HK-2 (cell line): ENCODE data around the gene PLAC9.
"Not testable (repeated sequence)": the region's sequence is repeated elsewhere in the genome, so short reads cannot be mapped to it uniquely, and the experiment has no call there.

Experiments used
- DNase-seq: peaks from one replicate; pipeline ENCODE4 v3.0.0-alpha.2; 2018; ENCODE audit not compliant: unreplicated experiment

The PLAC9 gene, protein sequence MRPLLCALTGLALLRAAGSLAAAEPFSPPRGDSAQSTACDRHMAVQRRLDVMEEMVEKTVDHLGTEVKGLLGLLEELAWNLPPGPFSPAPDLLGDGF

DNA sequence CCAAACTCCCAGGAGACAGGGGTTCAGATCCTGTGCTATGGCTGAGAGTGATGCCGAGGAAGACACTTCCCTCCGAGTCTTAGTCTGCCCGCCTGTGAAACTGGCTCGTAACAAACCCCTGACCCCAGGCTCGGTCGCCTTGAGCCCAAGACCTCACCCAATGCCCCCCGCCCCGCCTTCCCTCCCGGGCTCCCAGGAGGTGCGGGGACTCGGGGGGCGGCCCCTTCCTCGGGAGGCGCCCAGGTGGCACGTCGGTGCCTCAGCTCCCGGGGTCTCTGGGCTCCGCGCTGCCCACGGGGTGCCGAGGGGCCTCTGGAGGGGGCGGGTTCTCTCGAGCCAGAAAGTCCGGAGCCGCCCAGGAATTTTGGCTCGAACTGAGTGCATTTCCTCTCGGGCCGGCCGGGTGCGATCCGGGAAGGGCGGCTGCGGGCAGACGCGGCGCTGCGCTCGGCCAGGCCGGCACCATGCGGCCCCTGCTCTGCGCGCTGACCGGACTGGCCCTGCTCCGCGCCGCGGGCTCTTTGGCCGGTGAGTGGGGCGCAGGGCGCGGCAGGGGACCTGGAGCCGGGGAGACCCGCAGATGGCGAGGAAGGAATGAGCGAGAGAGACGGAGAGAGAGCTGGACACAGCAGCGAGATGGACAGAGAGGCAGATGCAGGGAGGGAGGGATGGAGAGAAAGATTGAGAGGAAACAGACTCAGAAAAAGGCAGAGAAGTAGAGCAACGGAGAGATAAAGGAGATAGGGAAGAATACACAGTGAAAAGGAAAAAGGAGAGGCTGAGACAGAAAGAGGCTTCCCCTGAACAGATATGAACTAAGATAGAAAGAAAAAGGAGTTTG, at the start of gene PLAC9:
Gene PLAC9 (plus strand): TSS at position 432 of the 841 bp plus-strand sequence. CDS start 33 bp downstream, at position 465.
- no peak for DNase-seq

DNA sequence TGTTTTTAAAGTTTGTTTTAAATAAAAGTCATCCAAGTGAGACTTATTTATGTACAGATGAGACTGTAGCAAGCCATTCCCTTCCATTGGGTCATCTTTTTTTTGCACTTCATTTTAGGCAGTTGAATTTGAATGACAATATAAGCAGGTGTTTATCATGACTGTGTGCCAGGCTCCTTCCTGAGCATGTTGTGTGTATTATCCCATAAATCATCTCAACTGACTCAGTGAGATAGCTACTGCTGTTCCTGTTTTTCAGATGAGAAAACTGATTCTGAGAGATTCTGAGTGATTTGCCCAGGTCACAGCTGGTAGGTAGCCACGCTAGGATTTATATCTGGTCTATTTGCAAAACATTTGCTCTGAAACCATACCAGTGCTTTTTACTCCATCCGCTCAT, 42.4 kb upstream of the PLAC9 start:
- DNase-seq = no peak

DNA sequence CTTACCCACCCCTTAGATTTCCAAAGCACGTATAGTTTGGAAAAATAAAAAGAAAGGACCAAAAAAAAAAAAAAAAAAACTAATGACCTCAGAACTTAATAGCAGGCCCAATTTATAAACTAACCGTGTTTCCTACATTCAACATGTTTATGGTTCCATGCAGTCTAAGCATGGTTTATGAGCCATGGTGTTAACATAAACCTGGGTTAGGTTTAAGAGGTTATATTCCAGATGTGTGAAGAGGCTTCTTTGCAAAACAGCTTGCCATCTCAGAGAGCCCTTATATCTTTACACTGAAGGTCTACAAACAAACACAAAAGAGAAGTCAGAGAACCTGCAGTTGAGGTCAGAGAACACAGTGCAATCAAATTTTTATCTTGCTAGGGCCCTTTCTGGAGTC, 38.3 kb upstream of the PLAC9 start:
- no peak for DNase-seq

DNA sequence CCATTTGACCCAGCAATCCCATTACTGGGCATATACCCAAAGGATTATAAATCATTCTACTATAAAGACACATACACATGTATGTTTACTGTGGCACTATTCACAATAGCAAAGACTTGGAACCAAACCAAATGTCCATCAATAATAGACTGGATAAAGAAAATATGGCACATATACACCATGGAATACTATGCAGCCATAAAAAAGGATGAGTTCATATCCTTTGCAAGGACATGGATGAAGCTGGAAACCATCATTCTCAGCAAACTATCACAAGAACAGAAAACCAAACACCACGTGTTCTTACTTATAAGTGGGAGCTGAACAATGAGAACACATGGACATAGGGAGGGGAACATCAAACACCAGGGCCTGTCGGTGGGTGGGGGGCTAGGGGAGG, 34.3 kb upstream of the PLAC9 start:
- not testable (repeated sequence) for DNase-seq

DNA sequence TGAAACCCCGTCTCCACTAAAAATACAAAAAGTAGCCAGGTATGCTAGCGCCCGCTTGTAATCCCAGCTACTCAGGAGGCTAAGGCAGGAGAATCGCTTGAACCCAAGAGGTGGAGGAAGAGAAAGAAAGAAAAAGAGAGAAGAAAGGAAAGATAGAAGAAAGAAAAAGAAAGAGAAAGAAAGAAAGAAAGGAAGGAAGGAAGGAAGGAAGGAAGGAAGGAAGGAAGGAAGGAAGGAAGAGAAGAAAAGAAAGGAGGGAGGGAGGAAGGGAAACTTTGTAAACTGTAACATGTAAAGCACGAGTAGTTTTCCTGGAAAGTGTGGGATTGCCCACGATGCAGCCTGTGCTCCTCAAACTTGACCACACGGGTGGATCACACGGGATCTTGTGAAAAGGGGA, 33.2 kb upstream of the PLAC9 start:
- not testable (repeated sequence) for DNase-seq

DNA sequence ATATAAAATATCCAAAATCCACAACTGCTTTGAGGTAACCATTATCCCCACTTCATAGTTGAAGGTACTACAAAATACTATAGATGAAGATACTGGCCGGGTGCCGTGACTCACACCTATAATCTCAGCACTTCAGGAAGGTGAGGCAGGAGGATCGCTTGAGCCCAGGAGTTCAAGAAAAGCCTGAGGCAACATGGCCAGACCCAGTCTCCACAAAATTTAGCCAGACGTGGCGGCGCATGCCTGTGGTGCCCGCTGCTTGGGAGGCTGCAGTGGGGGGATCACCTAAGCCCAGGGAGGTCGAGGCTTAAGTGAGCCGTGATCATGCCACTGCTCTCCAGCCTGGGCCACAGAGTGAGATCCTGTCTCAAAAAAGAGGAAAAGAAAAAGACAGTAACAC, 32.4 kb upstream of the PLAC9 start:
- DNase-seq = no peak

DNA sequence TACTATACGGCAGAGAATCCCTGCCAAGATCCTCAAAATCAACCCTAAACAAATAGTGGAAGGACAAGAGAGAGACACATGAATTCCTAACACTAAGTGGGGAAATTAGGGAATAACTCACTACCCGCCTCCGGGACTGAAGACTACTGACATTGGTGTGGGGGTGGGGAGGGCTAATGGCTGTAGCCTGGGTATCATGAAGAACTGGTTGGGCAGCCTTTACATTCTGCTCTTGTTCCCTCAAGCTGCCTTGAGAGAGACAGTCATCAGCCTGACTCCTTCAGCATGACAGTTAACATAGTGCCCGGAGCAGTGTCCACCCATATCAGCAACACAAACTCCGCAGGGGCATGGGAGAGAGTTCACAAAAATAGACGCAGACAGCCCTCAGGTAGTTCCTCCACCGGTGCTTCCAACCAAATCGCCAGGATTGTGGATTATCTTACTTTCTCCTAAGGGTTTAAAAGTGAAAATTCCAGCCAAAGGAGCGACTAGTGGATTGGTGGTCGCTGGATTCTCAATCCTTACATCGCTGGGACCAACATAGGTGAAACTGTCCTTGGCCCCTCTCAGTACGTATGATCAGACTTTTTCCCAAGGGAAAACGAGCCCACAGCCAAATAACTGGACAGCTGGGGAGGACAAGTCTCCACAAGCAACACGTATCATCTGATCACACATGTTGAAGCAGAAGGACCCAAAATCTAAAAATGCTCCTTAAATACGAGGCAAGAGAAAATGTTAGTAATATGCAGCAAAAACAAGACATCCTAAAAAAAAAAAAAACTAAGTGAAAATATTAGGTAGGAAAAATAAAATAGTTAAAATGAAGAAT, 31.5 kb upstream of the PLAC9 start:
- no peak for DNase-seq

DNA sequence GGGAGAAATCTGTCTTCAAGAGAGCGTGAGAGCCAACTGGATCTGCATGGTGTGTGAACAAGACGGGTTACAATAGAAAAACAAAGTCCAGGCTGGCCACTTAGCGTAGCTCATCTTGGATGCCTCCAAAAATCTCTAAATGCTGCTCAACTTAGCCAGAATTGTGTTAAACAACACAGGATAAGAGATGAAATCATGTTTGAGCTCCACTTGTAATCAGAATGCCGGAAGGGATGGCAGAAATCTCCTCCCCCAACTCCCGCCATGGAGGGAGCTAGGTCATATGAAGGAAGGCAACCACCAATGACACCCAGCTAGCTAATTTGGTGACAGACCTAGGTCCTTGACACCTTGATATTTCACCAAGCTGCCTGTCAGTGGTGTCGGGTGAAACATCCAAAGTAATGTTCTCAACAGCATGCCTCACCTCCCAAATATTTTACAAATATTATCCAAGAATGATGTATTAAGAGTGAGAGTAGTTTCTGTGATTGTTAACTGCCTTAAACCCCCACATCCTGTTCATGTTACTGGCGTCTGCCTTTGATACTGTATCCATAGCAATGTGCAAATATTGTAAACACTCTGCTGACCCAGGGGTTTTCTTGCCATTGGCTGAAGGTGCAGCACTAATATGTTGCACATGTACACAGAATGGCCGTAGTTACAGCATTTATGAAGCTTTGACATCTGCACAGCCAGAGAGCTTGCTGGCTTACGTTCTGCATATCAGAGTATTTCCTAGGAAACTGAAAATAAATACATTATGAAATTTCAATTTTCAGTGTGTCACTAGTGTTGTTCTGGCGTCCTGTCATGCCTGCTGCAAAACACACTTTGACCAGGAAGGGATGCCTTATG, 28.2 kb upstream of the PLAC9 start:
- no peak for DNase-seq

DNA sequence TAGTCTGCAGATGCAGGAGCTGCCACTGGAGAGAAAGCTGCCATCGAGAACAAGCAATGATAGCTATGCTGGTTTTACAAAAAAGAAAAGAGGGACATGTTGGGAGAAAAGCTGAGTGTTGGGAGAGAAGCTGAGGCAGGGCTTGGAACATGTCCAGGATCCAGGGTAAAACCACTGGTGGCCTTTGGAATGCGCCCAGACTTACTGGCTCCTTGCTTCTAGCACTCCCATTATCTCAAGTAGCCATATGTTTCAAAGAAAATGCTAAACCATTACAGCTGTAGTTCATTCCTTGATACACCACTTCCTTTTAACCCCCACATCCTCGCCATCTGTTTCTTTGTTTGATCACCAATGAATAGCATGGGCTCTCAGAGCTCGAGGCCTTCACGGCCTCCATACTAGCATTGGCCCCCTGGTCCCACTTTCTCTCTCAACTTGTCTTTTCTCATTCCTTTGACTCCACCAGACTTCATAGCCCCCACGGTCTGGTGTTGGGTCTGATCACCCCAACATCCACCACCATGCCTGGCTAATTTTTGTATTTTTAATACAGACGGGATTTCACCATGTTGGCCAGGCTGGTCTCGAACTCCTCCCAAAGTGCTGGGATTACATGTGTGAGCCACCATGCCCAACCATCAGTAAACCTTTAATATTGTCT, 23.8 kb upstream of the PLAC9 start:
- no peak for DNase-seq

DNA sequence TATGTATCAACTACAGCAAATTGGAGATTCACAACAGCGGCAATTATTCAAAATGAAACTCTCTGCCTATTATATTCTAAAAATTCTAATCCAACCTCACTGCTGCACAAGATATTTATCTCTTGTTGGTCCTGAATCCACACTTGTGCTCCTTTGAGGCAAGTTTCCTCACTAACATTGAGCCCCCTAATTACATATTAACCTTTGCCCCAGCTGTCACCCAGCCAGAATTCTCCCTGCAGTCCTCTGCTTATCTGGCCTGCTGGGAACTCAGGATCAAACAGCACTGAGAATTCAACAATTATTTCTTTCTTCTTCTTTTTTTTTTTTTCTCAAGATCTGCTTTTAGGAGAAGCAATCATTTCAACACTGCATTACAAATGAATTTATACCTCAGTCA, 21.5 kb upstream of the PLAC9 start:
- DNase-seq = no peak

DNA sequence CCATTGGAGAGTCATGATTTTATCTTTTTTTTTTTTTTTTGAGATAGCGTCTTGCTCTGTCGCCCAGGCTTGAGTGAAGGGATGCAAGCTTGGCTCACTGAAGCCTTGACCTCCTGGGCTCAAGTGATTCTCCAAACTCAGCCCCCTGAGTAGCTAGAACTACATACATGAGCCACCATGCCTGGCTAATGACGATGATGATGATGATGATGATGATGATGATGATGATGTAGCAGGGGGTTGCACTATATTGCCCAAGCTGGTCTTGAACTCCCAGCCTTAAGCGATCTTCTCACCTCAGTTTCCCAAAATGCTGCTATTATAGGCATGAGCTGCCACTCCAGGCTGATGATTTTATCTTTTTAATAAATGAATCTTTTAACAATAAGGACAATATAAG, 13.9 kb upstream of the PLAC9 start:
- DNase-seq = no peak

DNA sequence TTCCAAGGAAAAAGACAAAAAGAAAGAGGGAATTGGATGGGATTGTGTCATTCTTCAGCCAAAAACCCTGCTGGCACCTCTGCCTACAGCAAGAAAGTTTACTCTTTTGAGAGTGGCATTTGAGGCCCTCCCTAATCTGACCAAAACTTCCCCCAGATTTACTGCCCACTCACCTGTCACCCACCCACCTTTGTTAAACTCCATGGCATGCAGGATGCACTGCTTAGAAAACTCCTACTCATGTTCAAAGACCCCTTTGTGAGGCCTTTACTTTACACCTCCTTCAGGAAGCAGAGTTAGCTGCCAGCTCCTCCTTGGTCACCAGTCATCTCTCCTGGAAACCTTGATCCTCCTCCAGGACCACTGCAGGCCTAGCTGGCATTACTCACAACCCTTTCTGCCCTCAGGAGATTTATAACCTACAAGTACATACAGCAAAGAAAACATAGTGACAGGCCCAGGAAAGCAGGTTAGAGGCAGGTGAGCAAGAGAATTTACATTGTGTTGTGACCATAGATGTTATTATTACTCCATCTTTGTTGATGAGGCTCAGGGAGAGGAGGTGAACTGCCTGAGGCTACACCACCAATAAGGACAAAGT, 10.3 kb upstream of the PLAC9 start:
- no peak for DNase-seq

DNA sequence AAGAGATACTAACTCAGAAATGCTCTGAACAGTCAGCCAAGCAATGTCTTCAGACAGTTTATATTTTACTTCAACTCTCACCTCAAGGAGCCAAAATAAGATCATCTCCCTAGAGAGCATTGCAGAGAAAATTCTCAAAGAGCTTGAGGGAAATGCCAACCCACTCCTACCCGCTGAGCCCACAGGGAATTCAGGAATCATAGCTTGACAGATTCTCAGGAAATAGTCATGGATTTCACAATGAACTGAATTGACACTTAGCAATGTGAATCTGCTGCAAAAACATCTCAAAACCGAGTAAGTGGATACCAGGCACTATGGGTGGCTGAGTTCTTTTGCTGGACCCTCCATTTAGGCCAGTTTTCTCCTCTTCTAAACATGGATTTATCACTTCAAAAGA, 9.8 kb upstream of the PLAC9 start:
- no peak for DNase-seq

DNA sequence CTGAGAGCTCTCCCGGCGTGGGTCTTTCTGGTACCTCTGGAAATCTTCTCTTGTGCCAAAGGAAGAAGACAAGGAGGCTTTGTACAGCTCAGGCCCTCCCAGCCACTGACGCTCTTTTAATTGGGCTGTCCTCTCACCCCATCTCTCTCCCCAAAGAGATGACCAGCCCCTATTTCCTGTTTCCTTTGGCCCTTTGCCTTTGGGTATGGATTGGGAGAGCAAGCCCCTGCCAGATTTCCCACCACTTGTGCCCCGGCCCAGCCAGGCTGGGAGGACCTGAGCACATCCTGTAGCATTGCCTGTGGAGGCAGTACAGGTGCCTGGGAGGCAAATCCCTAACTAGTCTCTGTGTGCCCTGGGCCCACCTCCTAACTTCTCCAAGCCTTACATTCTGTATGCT, 5.7 kb upstream of the PLAC9 start:
- no peak for DNase-seq

DNA sequence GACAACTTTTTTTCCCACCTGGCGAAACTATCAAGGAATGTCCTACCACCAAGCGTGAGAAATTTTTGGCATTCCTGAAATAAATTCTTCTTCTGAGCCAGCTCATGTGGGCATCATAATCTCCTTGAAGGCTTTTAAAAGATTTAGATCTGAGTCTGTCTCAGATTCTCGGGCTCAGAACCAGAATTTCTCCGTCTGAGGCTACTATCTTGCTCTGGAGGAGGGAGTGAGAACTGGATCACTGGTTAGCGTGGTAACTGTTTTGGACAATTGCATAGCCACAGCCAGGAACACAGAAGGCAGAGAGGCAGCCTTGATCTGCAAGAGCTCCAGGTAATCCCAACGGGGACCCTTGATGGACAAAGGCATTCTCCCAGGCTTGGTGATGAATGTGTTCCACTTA, 1.0 kb upstream of the PLAC9 start:
- DNase-seq = no peak

DNA sequence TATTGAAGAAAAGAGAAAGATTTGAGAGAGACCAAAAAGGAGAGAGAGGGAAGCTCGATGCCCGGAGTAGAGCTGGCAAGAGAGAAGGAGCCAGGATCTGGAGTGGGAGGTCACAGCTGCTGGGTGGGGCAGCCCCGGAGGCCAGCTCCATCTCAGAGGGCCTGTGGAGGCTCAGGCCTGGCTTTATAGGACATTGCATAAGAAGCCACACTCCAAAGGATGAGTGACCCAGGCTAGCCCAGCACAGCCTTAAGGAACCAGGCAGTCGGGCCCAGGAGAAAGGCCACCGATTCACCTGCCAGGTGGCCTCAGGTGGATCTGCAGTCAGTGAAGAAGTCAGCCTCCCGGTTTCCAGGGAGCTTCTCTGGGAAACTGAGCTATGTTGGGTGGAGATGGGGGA, 676 bp downstream of the PLAC9 start:
- DNase-seq = no peak

DNA sequence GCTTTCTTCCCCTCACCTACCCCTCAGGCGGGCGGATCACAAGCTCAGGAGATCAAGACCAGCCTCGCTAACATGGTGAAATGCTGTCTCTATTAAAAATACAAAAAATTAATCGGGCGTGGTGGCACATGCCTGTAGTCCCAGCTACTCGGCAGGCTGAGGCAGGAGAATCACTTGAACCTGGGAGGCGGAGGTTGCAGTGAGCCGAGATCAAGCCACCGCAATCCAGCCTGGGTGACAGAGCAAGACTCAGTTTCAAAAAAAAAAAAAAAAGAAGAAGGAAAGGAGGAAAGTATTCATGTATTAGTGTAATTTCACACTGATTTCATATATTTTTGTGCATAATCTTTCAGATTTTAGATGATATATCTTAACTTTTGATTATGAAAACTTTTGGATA, 1.2 kb downstream of the PLAC9 start:
- DNase-seq = not testable (repeated sequence)

DNA sequence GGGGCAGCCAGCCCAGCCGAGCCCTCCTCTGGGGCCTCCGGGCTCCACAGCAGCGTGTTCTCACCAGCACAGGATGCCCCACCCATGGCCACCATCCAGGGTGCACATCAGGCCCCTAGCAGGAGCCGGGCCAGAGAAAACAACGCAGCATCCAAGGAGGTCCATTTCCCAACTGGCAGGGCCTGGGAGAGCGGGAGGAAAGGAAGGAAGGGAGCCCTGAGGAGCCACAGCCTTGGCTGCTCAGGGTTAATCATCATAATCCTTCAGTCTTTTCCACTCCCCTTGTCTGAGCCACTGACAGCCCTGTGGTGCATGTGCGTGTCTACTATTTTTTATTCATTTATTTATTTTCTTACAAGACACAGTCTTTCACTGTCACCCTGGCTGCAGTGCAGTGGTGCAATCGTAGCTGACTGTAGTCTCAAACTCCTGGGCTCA, 3.6 kb downstream of the PLAC9 start:
- DNase-seq = no peak

DNA sequence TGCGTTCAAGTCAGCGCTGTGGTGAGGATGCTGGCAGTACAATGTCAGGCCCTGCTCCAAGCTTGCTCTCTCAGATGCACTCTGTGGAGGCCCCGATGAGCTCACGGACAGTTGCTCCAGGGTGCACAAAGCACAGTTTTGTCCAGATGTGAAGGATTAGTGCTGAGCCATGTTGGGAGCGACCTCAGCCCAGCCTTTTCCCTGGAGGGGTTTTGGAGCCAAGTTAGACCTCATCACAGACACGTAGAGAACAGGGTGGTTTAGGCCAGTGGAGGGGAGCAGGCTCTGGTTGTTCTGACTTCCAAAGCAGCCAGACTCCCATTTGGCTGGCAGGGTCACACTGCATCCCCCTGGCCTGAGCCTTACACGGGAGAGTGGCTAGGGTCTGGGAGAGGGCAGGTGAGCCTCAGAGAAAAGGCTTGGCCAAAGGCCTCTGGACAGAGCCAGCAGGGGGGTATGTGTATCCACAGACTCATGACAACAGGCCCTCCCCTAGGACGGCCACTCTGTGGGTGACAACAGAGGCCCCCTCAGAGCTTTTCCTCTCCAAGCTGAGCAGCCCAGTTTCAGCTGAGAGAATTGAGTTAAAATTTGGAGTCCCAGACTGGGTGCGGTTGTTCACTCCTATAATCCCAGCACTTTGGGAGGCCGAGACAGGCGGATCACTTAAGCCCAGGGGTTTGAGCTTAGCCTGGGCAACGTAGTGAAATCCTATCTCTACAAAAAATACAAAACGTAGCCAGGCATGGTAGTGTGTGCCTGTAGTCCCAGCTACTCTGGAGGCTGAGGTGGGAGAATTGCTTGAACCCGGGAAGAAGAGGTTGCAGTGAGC, 4.7 kb downstream of the PLAC9 start:
- DNase-seq = no peak

DNA sequence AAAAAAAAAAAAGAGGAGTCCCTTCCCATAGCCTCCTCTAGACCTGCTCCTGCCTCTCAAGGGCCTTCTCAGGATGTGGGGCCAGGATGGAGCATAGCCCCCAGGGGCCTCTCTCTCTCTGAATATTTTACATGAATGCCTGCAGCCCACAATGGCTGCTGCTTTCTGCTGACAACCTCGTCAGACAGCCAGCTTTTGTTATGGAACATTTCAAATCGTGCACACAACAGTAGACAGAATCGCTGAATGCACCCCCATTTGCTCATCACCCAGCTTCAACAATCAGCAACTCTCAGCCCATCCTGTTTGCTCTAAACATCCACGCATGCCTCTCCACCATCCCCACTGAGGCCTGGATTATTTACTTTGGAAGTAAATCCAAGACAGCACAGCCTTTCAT, 5.4 kb downstream of the PLAC9 start:
- DNase-seq = no peak
